HepG2 (cell line): ENCODE results near the gene PLVAP. TPM values are rescaled to one million over a fixed set of nuclear protein-coding genes. Genes with fewer than 3 reads are reported as not detected.

Source experiments
- CEBPG ChIP-seq: IDR thresholded peaks from 2 replicates; pipeline ENCODE4 v1.6.1; 2016
- CTCF ChIP-seq: sonication (generic); formaldehyde crosslinking; IDR thresholded peaks from 2 replicates; pipeline ENCODE4 v1.5.0; 2020; ENCODE audit warnings: mild to moderate bottlenecking, missing genetic modification reagents, moderate library complexity
- DR1 ChIP-seq: sonication (generic); formaldehyde crosslinking; IDR thresholded peaks from 2 replicates; pipeline ENCODE4 v1.8.0; 2021; ENCODE audit warnings: mild to moderate bottlenecking, missing genetic modification reagents, inconsistent platforms
- GRHL1 ChIP-seq: sonication (generic); formaldehyde crosslinking; conservative IDR thresholded peaks from 2 replicates; pipeline ENCODE4 v1.8.0; 2022; ENCODE audit warnings: missing genetic modification reagents
- JUNB ChIP-seq: sonication (generic); formaldehyde crosslinking; IDR thresholded peaks from 2 replicates; pipeline ENCODE4 v1.8.0; 2022; ENCODE audit warnings: missing genetic modification reagents, mild to moderate bottlenecking, borderline replicate concordance
- MIXL1 ChIP-seq: IDR thresholded peaks from 2 replicates; pipeline ENCODE4 v1.6.1; 2016
- MYC ChIP-seq: sonication (generic); formaldehyde crosslinking; IDR thresholded peaks from 2 replicates; pipeline ENCODE4 v1.9.0; 2021; ENCODE audit warnings: missing genetic modification reagents, borderline replicate concordance
- PHB2 ChIP-seq: fragments of 450-650 bp; IDR thresholded peaks from 2 replicates; pipeline ENCODE4 v1.6.1; 2018; ENCODE audit not compliant: partially characterized antibody
- PLRG1 ChIP-seq: fragments of 450-650 bp; conservative IDR thresholded peaks from 2 replicates; pipeline ENCODE4 v1.6.1; 2016
- SALL2 ChIP-seq: sonication (generic); formaldehyde crosslinking; IDR thresholded peaks from 2 replicates; pipeline ENCODE4 v1.8.1; 2023; ENCODE audit warnings: mild to moderate bottlenecking, missing genetic modification reagents, inconsistent platforms
- SIN3B ChIP-seq: fragments of 150-350 bp; IDR thresholded peaks from 2 replicates; pipeline ENCODE4 v1.6.1; 2014; ENCODE audit warnings: low read length
- ZBTB37 ChIP-seq: sonication (generic); formaldehyde crosslinking; IDR thresholded peaks from 2 replicates; pipeline ENCODE4 v1.4.0; 2020; ENCODE audit warnings: mild to moderate bottlenecking, missing genetic modification reagents
- ZNF224 ChIP-seq: sonication (generic); formaldehyde crosslinking; IDR thresholded peaks from 2 replicates; pipeline ENCODE4 v1.5.0; 2020; ENCODE audit warnings: mild to moderate bottlenecking, missing genetic modification reagents
- ZNF570 ChIP-seq: sonication (generic); formaldehyde crosslinking; IDR thresholded peaks from 2 replicates; pipeline ENCODE4 v1.4.0; 2020; ENCODE audit warnings: mild to moderate bottlenecking, missing genetic modification reagents, borderline replicate concordance
- ZNF629 ChIP-seq: sonication (generic); formaldehyde crosslinking; conservative IDR thresholded peaks from 2 replicates; pipeline ENCODE4 v1.5.0; 2020; ENCODE audit warnings: missing genetic modification reagents
- polyA plus RNA-seq, 8 experiments: library from polyadenylated mRNA; depleted of rRNA in 3 of 8; stranded (reverse) in 7 of 8; unstranded in 1 of 8; fragments of >200 nt; fragmentation: Illumina TruSeq in 4 of 8; extraction: Trizol in 4 of 8; gene quantifications; 2 replicates each; pipeline versions ENCODE4 v1.2.1 to v1.2.3, GENCODE V29; 2011 to 2016; ENCODE audit warnings: low read depth in 4 of 8, missing spikeins in 1 of 8, mixed read lengths in 1 of 8; ENCODE audit not compliant: insufficient read depth in 1 of 8
- total RNA-seq, 5 experiments: library from RNA; depleted of rRNA; stranded (reverse); fragments of >200 nt; fragmentation: Illumina TruSeq; extraction: Trizol; gene quantifications; 2 replicates each; pipeline ENCODE4 v1.2.3, GENCODE V29; 2016; ENCODE audit warnings: low read depth in 1 of 5
- TF ChIP-seq, protein P1 (sequence below): sonication (generic); formaldehyde crosslinking; IDR thresholded peaks from 2 replicates; pipeline ENCODE4 v1.4.0; 2020; ENCODE audit warnings: missing genetic modification reagents
- TF ChIP-seq, protein P2 (sequence below): sonication (generic); formaldehyde crosslinking; IDR thresholded peaks from 2 replicates; pipeline ENCODE4 v1.9.0; 2021; ENCODE audit warnings: missing genetic modification reagents, mild to moderate bottlenecking, borderline replicate concordance
- TF ChIP-seq, protein P3 (sequence below): IDR thresholded peaks from 2 replicates; pipeline ENCODE4 v1.6.1; 2016; ENCODE audit warnings: mild to moderate bottlenecking

PLVAP gene
- total and polyA plus RNA-seq, 2 of the 13 experiments (the other 11 are each of a cell fraction or from before 2014, with no cell fraction given): 0.26 TPM; not detected in 1

DNA sequence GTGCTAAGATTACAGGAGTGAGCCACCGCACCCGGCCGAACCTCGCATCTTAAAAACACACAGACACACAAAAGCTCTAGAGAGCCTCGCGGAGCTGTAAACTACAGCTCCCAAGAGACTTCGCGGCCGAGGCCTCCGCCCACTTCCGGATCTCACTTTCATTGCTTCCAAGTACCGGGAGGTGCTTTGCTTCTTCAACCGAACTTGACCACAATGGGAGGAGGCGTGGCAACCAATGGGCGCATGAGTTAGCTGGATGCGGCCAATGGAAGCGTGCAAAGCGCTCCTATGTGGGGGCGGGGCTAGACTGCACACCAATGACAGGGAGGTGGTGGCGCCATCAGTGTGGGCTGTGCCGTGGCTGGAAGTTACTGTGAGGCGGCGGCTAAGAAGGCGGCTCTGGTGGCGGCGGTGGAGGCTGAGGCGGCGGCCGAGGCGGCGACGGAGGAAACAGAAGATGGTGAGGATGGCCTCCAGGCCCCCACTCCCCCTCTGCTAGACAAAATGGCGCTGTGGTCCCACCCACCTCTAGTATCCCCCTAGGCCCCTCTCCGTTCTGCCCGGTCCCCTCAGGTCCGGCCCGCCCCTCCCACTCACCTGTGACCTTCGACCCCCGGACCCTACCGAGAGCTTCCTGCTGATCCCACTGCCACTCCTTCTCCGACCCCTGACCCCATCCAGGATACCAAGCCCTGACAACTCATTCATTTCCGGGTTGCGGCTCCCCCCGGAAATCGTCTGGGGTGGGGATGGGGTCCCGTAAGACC is 67.8 kb downstream of the PLVAP start, which contains the start of gene DDA1 (continued):
- TF ChIP-seq SALL2 (CRISPR knock-in tag) (peak; percentile 64; the same call in 1 of the 2 replicates), PHB2 (no peak), JUNB (CRISPR knock-in tag) (no peak), GRHL1 (CRISPR knock-in tag) (no peak), ZBTB37 (no peak), DR1 (CRISPR knock-in tag) (no peak), CTCF (no peak), CEBPG (CRISPR knock-in tag) (no peak), PLRG1 (no peak), MIXL1 (CRISPR knock-in tag) (no peak), SIN3B (no peak), ZNF224 (CRISPR knock-in tag) (no peak), MYC (CRISPR knock-in tag) (peak; percentile 51; the same call in 1 of the 2 replicates), ZNF570 (CRISPR knock-in tag) (0 out of 2 replicates have a peak, but pooled peaks have one; percentile 79), ZNF629 (CRISPR knock-in tag) (no peak)
- TF ChIP-seq, protein P1, sequence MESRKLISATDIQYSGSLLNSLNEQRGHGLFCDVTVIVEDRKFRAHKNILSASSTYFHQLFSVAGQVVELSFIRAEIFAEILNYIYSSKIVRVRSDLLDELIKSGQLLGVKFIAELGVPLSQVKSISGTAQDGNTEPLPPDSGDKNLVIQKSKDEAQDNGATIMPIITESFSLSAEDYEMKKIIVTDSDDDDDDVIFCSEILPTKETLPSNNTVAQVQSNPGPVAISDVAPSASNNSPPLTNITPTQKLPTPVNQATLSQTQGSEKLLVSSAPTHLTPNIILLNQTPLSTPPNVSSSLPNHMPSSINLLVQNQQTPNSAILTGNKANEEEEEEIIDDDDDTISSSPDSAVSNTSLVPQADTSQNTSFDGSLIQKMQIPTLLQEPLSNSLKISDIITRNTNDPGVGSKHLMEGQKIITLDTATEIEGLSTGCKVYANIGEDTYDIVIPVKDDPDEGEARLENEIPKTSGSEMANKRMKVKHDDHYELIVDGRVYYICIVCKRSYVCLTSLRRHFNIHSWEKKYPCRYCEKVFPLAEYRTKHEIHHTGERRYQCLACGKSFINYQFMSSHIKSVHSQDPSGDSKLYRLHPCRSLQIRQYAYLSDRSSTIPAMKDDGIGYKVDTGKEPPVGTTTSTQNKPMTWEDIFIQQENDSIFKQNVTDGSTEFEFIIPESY (CRISPR knock-in tag): no peak
- TF ChIP-seq, protein P2, sequence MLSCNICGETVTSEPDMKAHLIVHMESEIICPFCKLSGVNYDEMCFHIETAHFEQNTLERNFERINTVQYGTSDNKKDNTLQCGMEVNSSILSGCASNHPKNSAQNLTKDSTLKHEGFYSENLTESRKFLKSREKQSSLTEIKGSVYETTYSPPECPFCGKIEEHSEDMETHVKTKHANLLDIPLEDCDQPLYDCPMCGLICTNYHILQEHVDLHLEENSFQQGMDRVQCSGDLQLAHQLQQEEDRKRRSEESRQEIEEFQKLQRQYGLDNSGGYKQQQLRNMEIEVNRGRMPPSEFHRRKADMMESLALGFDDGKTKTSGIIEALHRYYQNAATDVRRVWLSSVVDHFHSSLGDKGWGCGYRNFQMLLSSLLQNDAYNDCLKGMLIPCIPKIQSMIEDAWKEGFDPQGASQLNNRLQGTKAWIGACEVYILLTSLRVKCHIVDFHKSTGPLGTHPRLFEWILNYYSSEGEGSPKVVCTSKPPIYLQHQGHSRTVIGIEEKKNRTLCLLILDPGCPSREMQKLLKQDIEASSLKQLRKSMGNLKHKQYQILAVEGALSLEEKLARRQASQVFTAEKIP: no peak
- TF ChIP-seq, protein P3, sequence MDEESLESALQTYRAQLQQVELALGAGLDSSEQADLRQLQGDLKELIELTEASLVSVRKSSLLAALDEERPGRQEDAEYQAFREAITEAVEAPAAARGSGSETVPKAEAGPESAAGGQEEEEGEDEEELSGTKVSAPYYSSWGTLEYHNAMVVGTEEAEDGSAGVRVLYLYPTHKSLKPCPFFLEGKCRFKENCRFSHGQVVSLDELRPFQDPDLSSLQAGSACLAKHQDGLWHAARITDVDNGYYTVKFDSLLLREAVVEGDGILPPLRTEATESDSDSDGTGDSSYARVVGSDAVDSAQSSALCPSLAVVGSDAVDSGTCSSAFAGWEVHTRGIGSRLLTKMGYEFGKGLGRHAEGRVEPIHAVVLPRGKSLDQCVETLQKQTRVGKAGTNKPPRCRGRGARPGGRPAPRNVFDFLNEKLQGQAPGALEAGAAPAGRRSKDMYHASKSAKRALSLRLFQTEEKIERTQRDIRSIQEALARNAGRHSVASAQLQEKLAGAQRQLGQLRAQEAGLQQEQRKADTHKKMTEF (CRISPR knock-in tag): no peak; the same call in 1 of the 2 replicates
